HepG2 (cell line): Measurements from ENCODE around the gene NXPH4. TPM values are rescaled to one million over a fixed set of nuclear protein-coding genes. Genes with fewer than 3 reads are reported as not detected.
A peak's percentile ranks its signal among the peaks of the same experiment; 100 is the strongest.

Experiments used
- ATAC-seq: fragments of 200-7000 bp; cut with Tn5 transposase; 3 replicates; pipeline ENCODE4 v1.9.1; 2020; ENCODE audit warnings: mild to moderate bottlenecking, moderate library complexity
- BruUV-seq: library from RNA; stranded (reverse); fragments of 400-500 nt; replicated peaks from 2 replicates; lab custom pipeline; 2021; lab: Mats Ljungman, UMichigan
- CTCF ChIA-PET: fragments of 300-600 bp; formaldehyde crosslinking; extraction: SDS; loops from one replicate; lab custom pipeline; 2021; ENCODE audit warnings: low total read pairs, inconsistent platforms, low intra/inter-chr PET ratio; lab: Yijun Ruan, JAX
- POLR2A ChIA-PET: fragments of 350-600 bp; sonication (Branson Sonifier 250); formaldehyde crosslinking; loops from one replicate; lab custom pipeline; 2020; ENCODE audit warnings: antibody characterized with exemption, inconsistent platforms; lab: Yijun Ruan, JAX
- DNase-seq: peaks from one replicate; pipeline ENCODE4 v3.0.0-alpha.2; 2015; ENCODE audit warnings: low spot score
- FAIRE-seq: peaks from 3 replicates; lab custom pipeline; 2011; peaks lifted over from hg19 to GRCh38; lab: Jason Lieb, UNC
- H2AFZ ChIP-seq: one replicate; pipeline ENCODE4 v1.6.1; 2011; ENCODE audit warnings: low read length, inconsistent platforms
- H3K27ac ChIP-seq: fragments of 300-600 bp; 3 replicates; pipeline ENCODE4 v1.8.0; 2011; ENCODE audit warnings: mixed run types, mild to moderate bottlenecking, mixed read lengths, low read length, inconsistent platforms; ENCODE audit not compliant: insufficient read depth; ENCODE audit errors: extremely low read length
- H3K27me3 ChIP-seq, 2 experiments: fragments of 200-600 bp in 1 of 2; 2 replicates in 1 of 2; 3 replicates in 1 of 2; pipeline versions ENCODE4 v1.6.0 to v1.8.0; 2011; ENCODE audit warnings: low read length in 2 of 2, mild to moderate bottlenecking in 2 of 2, moderate library complexity in 2 of 2, inconsistent platforms in 1 of 2; ENCODE audit not compliant: insufficient read depth in 2 of 2, control insufficient read depth in 1 of 2
- H3K36me3 ChIP-seq, 2 experiments: fragments of 200-600 bp in 1 of 2; replicated peaks in 1 of 2; 2 replicates in 1 of 2; 3 replicates in 1 of 2; pipeline versions ENCODE4 v1.5.1 to v1.8.0; 2011; ENCODE audit warnings: low read length in 2 of 2, inconsistent platforms in 1 of 2; ENCODE audit not compliant: insufficient read depth in 2 of 2, control insufficient read depth in 1 of 2
- H3K4me1 ChIP-seq: 2 replicates; pipeline ENCODE4 v1.5.1; 2012; ENCODE audit warnings: low read length, inconsistent platforms; ENCODE audit not compliant: insufficient read depth
- H3K4me2 ChIP-seq: 2 replicates; pipeline ENCODE4 v1.6.0; 2011; ENCODE audit warnings: low read depth, low read length, inconsistent platforms
- H3K4me3 ChIP-seq, 3 experiments: fragments of 200-600 bp in 1 of 3; sonication (generic), shearing (Covaris generic) in 1 of 3; replicated peaks in 1 of 3; 2 replicates each; pipeline ENCODE4 v1.5.1; 2011 to 2016; ENCODE audit warnings: low read length in 3 of 3, inconsistent platforms in 2 of 3, low read depth in 2 of 3, mild to moderate bottlenecking in 2 of 3, control low read depth in 1 of 3, mixed read lengths in 1 of 3; ENCODE audit not compliant: insufficient read depth in 1 of 3
- H3K79me2 ChIP-seq: one replicate; pipeline ENCODE4 v1.6.1; 2011; ENCODE audit warnings: low read length, inconsistent platforms; ENCODE audit not compliant: insufficient read depth
- H3K9ac ChIP-seq: 2 replicates; pipeline ENCODE4 v1.6.0; 2011; ENCODE audit warnings: mild to moderate bottlenecking, low read depth, low read length, inconsistent platforms; ENCODE audit not compliant: insufficient read depth
- H3K9me3 ChIP-seq: 2 replicates; pipeline ENCODE4 v1.5.1; 2012; ENCODE audit warnings: mild to moderate bottlenecking, low read length
- H4K20me1 ChIP-seq: 2 replicates; pipeline ENCODE4 v1.6.0; 2011; ENCODE audit warnings: inconsistent platforms, mild to moderate bottlenecking, low read length, moderate library complexity; ENCODE audit not compliant: insufficient read depth
- HMGA1 ChIP-seq: sonication (generic); formaldehyde crosslinking; conservative IDR thresholded peaks from 2 replicates; pipeline ENCODE4 v1.4.0; 2020; ENCODE audit warnings: missing genetic modification reagents
- HNF4A ChIP-seq: sonication (generic); formaldehyde crosslinking; IDR thresholded peaks from 2 replicates; pipeline ENCODE4 v1.4.0; 2020; ENCODE audit warnings: missing genetic modification reagents
- MXI1 ChIP-seq: IDR thresholded peaks from 3 replicates; pipeline ENCODE4 v1.6.1; 2012; ENCODE audit warnings: low read depth, low read length, inconsistent platforms, borderline replicate concordance
- TBX3 ChIP-seq: fragments of 450-650 bp; IDR thresholded peaks from 2 replicates; pipeline ENCODE4 v1.6.1; 2017; ENCODE audit warnings: antibody characterized with exemption, mild to moderate bottlenecking, inconsistent platforms, borderline replicate concordance
- ZFP90 ChIP-seq: sonication (generic); formaldehyde crosslinking; IDR thresholded peaks from 2 replicates; pipeline ENCODE4 v1.8.0; 2022; ENCODE audit warnings: missing genetic modification reagents, mild to moderate bottlenecking, inconsistent platforms, borderline replicate concordance
- ZNF251 ChIP-seq: sonication (generic); formaldehyde crosslinking; IDR thresholded peaks from 2 replicates; pipeline ENCODE4 v1.9.0; 2021; ENCODE audit warnings: mild to moderate bottlenecking, missing genetic modification reagents
- ZNF432 ChIP-seq: sonication (generic); formaldehyde crosslinking; IDR thresholded peaks from 2 replicates; pipeline ENCODE4 v1.5.0; 2020; ENCODE audit warnings: missing genetic modification reagents, mild to moderate bottlenecking, borderline replicate concordance
- ZNF451 ChIP-seq: sonication (generic); formaldehyde crosslinking; IDR thresholded peaks from 2 replicates; pipeline ENCODE4 v1.5.0; 2020; ENCODE audit warnings: mild to moderate bottlenecking, missing genetic modification reagents
- ZNF615 ChIP-seq: sonication (generic); formaldehyde crosslinking; IDR thresholded peaks from 2 replicates; pipeline ENCODE4 v1.5.0; 2020; ENCODE audit warnings: mild to moderate bottlenecking, missing genetic modification reagents, borderline replicate concordance
- ZNF720 ChIP-seq: sonication (generic); formaldehyde crosslinking; IDR thresholded peaks from 2 replicates; pipeline ENCODE4 v1.4.0; 2020; ENCODE audit warnings: missing genetic modification reagents
- ZSCAN20 ChIP-seq: sonication (generic); formaldehyde crosslinking; IDR thresholded peaks from 2 replicates; pipeline ENCODE4 v1.4.0; 2020; ENCODE audit warnings: missing genetic modification reagents, mild to moderate bottlenecking, borderline replicate concordance
- WGBS: methylation state at CpG from one replicate; pipeline ENCODE4 v1.1.6; 2017; ENCODE audit warnings: low lambda C conversion rate; 5-methylcytosine and 5-hydroxymethylcytosine counted together
- in situ Hi-C: cut with HindIII; loops from 2 replicates; pipeline ENCODE4 v1.10.0; 2017; ENCODE audit warnings: low pct_unique_long_range_greater_than_20kb; ENCODE audit not compliant: extremely low pct_ligation_motif_present
- intact Hi-C: fragments of 100-400 bp; cut with micrococcal nuclease; formaldehyde crosslinking; loops from one replicate; pipeline ENCODE4 v1.10.0; 2022; ENCODE audit not compliant: unreplicated experiment
- polyA plus RNA-seq, 8 experiments: library from polyadenylated mRNA; depleted of rRNA in 3 of 8; stranded (reverse) in 7 of 8; unstranded in 1 of 8; fragments of >200 nt; fragmentation: Illumina TruSeq in 4 of 8; extraction: Trizol in 4 of 8; gene quantifications; 2 replicates each; pipeline versions ENCODE4 v1.2.1 to v1.2.3, GENCODE V29; 2011 to 2016; ENCODE audit warnings: low read depth in 4 of 8, missing spikeins in 1 of 8, mixed read lengths in 1 of 8; ENCODE audit not compliant: insufficient read depth in 1 of 8
- total RNA-seq, 5 experiments: library from RNA; depleted of rRNA; stranded (reverse); fragments of >200 nt; fragmentation: Illumina TruSeq; extraction: Trizol; gene quantifications; 2 replicates each; pipeline ENCODE4 v1.2.3, GENCODE V29; 2016; ENCODE audit warnings: low read depth in 1 of 5
- TF ChIP-seq, protein P1 (sequence below): IDR thresholded peaks from 2 replicates; pipeline ENCODE4 v1.6.1; 2016; ENCODE audit warnings: missing compliant biosample characterization, missing genetic modification reagents, borderline replicate concordance
- TF ChIP-seq, protein P2 (sequence below): sonication (generic); formaldehyde crosslinking; IDR thresholded peaks from 2 replicates; pipeline ENCODE4 v1.5.0; 2020; ENCODE audit warnings: mild to moderate bottlenecking, missing genetic modification reagents
- TF ChIP-seq, protein P3 (sequence below): sonication (generic); formaldehyde crosslinking; IDR thresholded peaks from 2 replicates; pipeline ENCODE4 v1.5.0; 2020; ENCODE audit warnings: mild to moderate bottlenecking, missing genetic modification reagents, moderate library complexity
- TF ChIP-seq, protein P4 (sequence below): sonication (generic); formaldehyde crosslinking; IDR thresholded peaks from 2 replicates; pipeline ENCODE4 v1.4.0; 2020; ENCODE audit warnings: missing genetic modification reagents
- TF ChIP-seq, protein P5 (sequence below): IDR thresholded peaks from 2 replicates; pipeline ENCODE4 v1.6.1; 2016; ENCODE audit warnings: missing genetic modification reagents, missing compliant biosample characterization

NXPH4 gene
- total and polyA plus RNA-seq, 2 of the 13 experiments (the other 11 are each of a cell fraction or from before 2014, with no cell fraction given): 0.13 TPM; not detected in 1

DNA sequence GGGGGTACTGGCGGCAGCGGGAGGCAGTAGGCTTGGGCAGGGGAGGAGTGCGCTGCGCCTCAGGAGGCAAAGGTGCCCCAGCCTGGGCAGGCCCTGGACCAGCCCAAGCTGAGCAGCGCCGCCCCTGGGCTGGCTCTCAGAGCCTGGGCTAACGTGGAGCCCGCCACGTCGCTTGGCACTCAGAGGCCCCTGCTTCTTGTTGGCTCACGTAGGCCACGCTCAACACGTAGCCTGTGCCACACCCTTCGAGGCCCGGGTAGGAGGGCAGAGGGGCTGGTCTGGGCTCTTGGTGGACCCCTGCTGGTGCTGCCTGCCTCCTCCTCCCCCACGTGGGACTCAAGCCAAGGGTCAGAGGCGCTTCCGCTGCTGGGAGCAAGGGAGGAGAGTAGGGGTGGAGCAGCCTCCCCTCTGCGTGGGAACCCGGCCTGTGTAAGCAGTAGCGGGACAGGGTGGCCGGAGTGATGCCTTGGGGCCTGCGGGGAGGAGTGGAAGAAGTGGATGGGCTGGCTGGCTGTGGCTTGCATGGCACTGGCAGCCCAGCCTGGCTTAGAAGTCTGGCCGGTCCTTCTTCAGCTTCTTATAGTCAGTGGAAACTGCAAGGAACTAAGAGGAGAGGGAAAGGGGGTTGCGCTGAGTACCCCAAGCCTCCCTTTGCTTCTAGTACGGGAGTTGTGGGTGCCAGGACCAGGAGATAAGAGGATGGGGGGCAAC lies 18.6 kb downstream of the NXPH4 start:
- H3K79me2 ChIP-seq: peaks cover 19% of the 10 kb centered on the region
- FAIRE-seq (no peak), ATAC-seq (peak; percentile 10), DNase-seq (peak; percentile 63)
- H4K20me1 ChIP-seq: peaks cover 12% of the 10 kb centered on the region; the same call in 1 of the 2 replicates
- CTCF ChIA-PET: interaction anchor here (1.1 to 11.7 kb wide), 2 partner anchors 11 to 21 kb away, joined by 3 to 308 read pairs; partner anchors contain the start of gene NXPH4
- 86% methylated on average over 15 of the region's 26 CpGs for WGBS
- in situ Hi-C loops: no loop called here
- H3K4me2 ChIP-seq: no peak overlapping the region
- no peak overlapping the region for H2AFZ ChIP-seq
- H3K4me3 ChIP-seq: peak overlapping the region in 1 of 3 experiments; percentile 37; a peak in 1 of 6 replicates
- POLR2A ChIA-PET: interaction anchor here (1.3 to 1.4 kb wide), 2 partner anchors 11 to 104 kb away, joined by 3 read pairs; no protein-coding TSS in a partner anchor
- intact Hi-C loops: no loop called here
- H3K4me1 ChIP-seq: peaks cover 82% of the 10 kb centered on the region
- no TSS peak for BruUV-seq
- no peak overlapping the region for H3K27ac ChIP-seq
- peaks cover 4 to 10% of the 10 kb centered on the region in 2 experiments; a peak in 4 of 5 replicates for H3K27me3 ChIP-seq
- H3K9me3 ChIP-seq: no peaks in the 10 kb centered on the region
- H3K9ac ChIP-seq: no peak overlapping the region
- H3K36me3 ChIP-seq: peaks cover 20 to 34% of the 10 kb centered on the region in 2 experiments
- TF ChIP-seq HNF4A: peak; percentile 36; the same call in 1 of the 2 replicates
- no peak for TF ChIP-seq ZNF451 (CRISPR knock-in tag)
- TF ChIP-seq ZNF251 (CRISPR knock-in tag): no peak
- TF ChIP-seq, protein P1, sequence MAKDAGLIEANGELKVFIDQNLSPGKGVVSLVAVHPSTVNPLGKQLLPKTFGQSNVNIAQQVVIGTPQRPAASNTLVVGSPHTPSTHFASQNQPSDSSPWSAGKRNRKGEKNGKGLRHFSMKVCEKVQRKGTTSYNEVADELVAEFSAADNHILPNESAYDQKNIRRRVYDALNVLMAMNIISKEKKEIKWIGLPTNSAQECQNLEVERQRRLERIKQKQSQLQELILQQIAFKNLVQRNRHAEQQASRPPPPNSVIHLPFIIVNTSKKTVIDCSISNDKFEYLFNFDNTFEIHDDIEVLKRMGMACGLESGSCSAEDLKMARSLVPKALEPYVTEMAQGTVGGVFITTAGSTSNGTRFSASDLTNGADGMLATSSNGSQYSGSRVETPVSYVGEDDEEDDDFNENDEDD: 0 out of 2 replicates have a peak, but pooled peaks have one; percentile 14
- no peak for TF ChIP-seq ZNF615
- no peak for TF ChIP-seq ZNF432 (CRISPR knock-in tag)
- no peak for TF ChIP-seq ZFP90 (CRISPR knock-in tag)
- no peak for TF ChIP-seq ZSCAN20 (CRISPR knock-in tag)
- no peak for TF ChIP-seq TBX3
- TF ChIP-seq, protein P2, sequence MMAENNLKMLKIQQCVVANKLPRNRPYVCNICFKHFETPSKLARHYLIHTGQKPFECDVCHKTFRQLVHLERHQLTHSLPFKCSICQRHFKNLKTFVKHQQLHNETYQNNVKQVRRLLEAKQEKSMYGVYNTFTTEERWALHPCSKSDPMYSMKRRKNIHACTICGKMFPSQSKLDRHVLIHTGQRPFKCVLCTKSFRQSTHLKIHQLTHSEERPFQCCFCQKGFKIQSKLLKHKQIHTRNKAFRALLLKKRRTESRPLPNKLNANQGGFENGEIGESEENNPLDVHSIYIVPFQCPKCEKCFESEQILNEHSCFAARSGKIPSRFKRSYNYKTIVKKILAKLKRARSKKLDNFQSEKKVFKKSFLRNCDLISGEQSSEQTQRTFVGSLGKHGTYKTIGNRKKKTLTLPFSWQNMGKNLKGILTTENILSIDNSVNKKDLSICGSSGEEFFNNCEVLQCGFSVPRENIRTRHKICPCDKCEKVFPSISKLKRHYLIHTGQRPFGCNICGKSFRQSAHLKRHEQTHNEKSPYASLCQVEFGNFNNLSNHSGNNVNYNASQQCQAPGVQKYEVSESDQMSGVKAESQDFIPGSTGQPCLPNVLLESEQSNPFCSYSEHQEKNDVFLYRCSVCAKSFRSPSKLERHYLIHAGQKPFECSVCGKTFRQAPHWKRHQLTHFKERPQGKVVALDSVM: no peak
- TF ChIP-seq MXI1: peak; percentile 11; the same call in 1 of the 3 replicates
- TF ChIP-seq, protein P3, sequence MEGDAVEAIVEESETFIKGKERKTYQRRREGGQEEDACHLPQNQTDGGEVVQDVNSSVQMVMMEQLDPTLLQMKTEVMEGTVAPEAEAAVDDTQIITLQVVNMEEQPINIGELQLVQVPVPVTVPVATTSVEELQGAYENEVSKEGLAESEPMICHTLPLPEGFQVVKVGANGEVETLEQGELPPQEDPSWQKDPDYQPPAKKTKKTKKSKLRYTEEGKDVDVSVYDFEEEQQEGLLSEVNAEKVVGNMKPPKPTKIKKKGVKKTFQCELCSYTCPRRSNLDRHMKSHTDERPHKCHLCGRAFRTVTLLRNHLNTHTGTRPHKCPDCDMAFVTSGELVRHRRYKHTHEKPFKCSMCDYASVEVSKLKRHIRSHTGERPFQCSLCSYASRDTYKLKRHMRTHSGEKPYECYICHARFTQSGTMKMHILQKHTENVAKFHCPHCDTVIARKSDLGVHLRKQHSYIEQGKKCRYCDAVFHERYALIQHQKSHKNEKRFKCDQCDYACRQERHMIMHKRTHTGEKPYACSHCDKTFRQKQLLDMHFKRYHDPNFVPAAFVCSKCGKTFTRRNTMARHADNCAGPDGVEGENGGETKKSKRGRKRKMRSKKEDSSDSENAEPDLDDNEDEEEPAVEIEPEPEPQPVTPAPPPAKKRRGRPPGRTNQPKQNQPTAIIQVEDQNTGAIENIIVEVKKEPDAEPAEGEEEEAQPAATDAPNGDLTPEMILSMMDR: peak; percentile 56
- TF ChIP-seq, protein P4, sequence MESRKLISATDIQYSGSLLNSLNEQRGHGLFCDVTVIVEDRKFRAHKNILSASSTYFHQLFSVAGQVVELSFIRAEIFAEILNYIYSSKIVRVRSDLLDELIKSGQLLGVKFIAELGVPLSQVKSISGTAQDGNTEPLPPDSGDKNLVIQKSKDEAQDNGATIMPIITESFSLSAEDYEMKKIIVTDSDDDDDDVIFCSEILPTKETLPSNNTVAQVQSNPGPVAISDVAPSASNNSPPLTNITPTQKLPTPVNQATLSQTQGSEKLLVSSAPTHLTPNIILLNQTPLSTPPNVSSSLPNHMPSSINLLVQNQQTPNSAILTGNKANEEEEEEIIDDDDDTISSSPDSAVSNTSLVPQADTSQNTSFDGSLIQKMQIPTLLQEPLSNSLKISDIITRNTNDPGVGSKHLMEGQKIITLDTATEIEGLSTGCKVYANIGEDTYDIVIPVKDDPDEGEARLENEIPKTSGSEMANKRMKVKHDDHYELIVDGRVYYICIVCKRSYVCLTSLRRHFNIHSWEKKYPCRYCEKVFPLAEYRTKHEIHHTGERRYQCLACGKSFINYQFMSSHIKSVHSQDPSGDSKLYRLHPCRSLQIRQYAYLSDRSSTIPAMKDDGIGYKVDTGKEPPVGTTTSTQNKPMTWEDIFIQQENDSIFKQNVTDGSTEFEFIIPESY (CRISPR knock-in tag): peak; percentile 96
- TF ChIP-seq ZNF720 (CRISPR knock-in tag): no peak
- no peak for TF ChIP-seq HMGA1 (CRISPR knock-in tag)
- TF ChIP-seq, protein P5, sequence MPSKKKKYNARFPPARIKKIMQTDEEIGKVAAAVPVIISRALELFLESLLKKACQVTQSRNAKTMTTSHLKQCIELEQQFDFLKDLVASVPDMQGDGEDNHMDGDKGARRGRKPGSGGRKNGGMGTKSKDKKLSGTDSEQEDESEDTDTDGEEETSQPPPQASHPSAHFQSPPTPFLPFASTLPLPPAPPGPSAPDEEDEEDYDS: no peak
